Measurements from ENCODE around the gene BCL6. TPM values are rescaled to one million over a fixed set of nuclear protein-coding genes. Genes with fewer than 3 reads are reported as not detected.

BCL6 gene
- total and polyA plus RNA-seq, 2 experiments from 2014 or later = 2.6 to 5.9 TPM

DNA sequence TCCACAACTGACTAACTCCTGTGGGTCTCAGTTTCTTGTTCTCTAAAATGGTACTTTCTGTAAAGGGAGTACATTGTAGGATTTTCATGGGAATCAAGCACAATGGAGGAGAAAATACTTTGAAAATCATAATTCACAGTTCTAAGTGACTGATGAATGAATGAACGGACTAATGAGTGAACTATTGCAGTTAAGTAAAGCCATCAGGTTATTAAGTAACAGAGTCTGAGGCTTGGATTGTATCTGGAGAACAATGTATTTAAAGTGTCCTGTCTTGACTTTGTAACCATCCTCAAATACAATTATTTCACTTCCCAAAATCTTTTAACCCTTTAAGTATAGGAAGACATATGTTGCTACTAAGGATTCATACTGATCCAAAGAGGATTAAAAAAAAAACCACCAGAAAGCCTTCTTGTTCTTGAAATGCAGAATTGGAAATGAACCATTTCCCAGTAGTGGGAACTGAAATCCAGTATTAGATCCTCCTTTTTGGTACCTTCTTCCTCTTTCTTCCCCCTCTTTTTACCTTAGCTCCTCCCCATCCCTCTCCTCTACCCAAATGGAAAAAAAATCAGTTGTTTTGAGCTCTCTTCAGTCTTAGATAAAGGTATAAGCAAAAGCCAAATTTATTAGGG lies 13.2 kb upstream of the BCL6 start (continued):
- TF ChIP-seq, protein P1, sequence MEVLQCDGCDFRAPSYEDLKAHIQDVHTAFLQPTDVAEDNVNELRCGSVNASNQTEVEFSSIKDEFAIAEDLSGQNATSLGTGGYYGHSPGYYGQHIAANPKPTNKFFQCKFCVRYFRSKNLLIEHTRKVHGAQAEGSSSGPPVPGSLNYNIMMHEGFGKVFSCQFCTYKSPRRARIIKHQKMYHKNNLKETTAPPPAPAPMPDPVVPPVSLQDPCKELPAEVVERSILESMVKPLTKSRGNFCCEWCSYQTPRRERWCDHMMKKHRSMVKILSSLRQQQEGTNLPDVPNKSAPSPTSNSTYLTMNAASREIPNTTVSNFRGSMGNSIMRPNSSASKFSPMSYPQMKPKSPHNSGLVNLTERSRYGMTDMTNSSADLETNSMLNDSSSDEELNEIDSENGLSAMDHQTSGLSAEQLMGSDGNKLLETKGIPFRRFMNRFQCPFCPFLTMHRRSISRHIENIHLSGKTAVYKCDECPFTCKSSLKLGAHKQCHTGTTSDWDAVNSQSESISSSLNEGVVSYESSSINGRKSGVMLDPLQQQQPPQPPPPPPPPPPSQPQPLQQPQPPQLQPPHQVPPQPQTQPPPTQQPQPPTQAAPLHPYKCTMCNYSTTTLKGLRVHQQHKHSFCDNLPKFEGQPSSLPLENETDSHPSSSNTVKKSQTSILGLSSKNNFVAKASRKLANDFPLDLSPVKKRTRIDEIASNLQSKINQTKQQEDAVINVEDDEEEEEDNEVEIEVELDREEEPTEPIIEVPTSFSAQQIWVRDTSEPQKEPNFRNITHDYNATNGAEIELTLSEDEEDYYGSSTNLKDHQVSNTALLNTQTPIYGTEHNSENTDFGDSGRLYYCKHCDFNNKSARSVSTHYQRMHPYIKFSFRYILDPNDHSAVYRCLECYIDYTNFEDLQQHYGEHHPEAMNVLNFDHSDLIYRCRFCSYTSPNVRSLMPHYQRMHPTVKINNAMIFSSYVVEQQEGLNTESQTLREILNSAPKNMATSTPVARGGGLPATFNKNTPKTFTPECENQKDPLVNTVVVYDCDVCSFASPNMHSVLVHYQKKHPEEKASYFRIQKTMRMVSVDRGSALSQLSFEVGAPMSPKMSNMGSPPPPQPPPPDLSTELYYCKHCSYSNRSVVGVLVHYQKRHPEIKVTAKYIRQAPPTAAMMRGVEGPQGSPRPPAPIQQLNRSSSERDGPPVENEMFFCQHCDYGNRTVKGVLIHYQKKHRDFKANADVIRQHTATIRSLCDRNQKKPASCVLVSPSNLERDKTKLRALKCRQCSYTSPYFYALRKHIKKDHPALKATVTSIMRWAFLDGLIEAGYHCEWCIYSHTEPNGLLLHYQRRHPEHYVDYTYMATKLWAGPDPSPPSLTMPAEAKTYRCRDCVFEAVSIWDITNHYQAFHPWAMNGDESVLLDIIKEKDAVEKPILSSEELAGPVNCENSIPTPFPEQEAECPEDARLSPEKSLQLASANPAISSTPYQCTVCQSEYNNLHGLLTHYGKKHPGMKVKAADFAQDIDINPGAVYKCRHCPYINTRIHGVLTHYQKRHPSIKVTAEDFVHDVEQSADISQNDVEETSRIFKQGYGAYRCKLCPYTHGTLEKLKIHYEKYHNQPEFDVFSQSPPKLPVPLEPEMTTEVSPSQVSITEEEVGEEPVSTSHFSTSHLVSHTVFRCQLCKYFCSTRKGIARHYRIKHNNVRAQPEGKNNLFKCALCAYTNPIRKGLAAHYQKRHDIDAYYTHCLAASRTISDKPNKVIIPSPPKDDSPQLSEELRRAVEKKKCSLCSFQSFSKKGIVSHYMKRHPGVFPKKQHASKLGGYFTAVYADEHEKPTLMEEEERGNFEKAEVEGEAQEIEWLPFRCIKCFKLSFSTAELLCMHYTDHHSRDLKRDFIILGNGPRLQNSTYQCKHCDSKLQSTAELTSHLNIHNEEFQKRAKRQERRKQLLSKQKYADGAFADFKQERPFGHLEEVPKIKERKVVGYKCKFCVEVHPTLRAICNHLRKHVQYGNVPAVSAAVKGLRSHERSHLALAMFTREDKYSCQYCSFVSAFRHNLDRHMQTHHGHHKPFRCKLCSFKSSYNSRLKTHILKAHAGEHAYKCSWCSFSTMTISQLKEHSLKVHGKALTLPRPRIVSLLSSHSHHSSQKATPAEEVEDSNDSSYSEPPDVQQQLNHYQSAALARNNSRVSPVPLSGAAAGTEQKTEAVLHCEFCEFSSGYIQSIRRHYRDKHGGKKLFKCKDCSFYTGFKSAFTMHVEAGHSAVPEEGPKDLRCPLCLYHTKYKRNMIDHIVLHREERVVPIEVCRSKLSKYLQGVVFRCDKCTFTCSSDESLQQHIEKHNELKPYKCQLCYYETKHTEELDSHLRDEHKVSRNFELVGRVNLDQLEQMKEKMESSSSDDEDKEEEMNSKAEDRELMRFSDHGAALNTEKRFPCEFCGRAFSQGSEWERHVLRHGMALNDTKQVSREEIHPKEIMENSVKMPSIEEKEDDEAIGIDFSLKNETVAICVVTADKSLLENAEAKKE (CRISPR knock-in tag; IDR thresholded peaks at IDR 0.05) = no peak
- no peak for TF ChIP-seq NANOG (IDR thresholded peaks at IDR 0.05; ENCODE audit: borderline replicate concordance)
- TF ChIP-seq, protein P2, sequence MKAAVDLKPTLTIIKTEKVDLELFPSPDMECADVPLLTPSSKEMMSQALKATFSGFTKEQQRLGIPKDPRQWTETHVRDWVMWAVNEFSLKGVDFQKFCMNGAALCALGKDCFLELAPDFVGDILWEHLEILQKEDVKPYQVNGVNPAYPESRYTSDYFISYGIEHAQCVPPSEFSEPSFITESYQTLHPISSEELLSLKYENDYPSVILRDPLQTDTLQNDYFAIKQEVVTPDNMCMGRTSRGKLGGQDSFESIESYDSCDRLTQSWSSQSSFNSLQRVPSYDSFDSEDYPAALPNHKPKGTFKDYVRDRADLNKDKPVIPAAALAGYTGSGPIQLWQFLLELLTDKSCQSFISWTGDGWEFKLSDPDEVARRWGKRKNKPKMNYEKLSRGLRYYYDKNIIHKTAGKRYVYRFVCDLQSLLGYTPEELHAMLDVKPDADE (IDR thresholded peaks at IDR 0.05) = no peak
- TF ChIP-seq STAT1 (IDR thresholded peaks at IDR 0.05; ENCODE audit: unreplicated experiment) = no peak
- no peak for TF ChIP-seq EZH2 (IDR thresholded peaks at IDR 0.05; ENCODE audit: low read depth, unreplicated experiment)
- TF ChIP-seq EZH2phosphoT487 (IDR thresholded peaks at IDR 0.05; ENCODE audit: unreplicated experiment) = no peak
- no peak for TF ChIP-seq ZNF114 (CRISPR knock-in tag; IDR thresholded peaks at IDR 0.05)
- TF ChIP-seq JUNB (IDR thresholded peaks at IDR 0.05; ENCODE audit: unreplicated experiment) = no peak
- TF ChIP-seq POLR2AphosphoS5 (IDR thresholded peaks at IDR 0.05; ENCODE audit: low read depth) = no peak
- TF ChIP-seq ZNF331 (CRISPR knock-in tag; IDR thresholded peaks at IDR 0.05; ENCODE audit: low read depth) = no peak
